ENCODE results near the gene BCOR.

- TF ChIP-seq, protein P1, sequence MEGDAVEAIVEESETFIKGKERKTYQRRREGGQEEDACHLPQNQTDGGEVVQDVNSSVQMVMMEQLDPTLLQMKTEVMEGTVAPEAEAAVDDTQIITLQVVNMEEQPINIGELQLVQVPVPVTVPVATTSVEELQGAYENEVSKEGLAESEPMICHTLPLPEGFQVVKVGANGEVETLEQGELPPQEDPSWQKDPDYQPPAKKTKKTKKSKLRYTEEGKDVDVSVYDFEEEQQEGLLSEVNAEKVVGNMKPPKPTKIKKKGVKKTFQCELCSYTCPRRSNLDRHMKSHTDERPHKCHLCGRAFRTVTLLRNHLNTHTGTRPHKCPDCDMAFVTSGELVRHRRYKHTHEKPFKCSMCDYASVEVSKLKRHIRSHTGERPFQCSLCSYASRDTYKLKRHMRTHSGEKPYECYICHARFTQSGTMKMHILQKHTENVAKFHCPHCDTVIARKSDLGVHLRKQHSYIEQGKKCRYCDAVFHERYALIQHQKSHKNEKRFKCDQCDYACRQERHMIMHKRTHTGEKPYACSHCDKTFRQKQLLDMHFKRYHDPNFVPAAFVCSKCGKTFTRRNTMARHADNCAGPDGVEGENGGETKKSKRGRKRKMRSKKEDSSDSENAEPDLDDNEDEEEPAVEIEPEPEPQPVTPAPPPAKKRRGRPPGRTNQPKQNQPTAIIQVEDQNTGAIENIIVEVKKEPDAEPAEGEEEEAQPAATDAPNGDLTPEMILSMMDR (conservative IDR thresholded peaks at IDR 0.05): no peak
- TF ChIP-seq ZFX (IDR thresholded peaks at IDR 0.05): no peak
These were observed 84.2 kb downstream of the BCOR start for GRCh38 chrX:40013266-40014195.

All from C4-2B (cell line).